NCI-H187 (cell line): ENCODE results near the gene DALRD3.
"Not testable (repeated sequence)": the region's sequence is repeated elsewhere in the genome, so short reads cannot be mapped to it uniquely, and the experiment has no call there.

Experiments used
- DNase-seq, 2 experiments: peaks; one replicate each; lab custom pipeline; 2025; lab: John Stamatoyannopoulos, UW

The DALRD3 gene

DNA sequence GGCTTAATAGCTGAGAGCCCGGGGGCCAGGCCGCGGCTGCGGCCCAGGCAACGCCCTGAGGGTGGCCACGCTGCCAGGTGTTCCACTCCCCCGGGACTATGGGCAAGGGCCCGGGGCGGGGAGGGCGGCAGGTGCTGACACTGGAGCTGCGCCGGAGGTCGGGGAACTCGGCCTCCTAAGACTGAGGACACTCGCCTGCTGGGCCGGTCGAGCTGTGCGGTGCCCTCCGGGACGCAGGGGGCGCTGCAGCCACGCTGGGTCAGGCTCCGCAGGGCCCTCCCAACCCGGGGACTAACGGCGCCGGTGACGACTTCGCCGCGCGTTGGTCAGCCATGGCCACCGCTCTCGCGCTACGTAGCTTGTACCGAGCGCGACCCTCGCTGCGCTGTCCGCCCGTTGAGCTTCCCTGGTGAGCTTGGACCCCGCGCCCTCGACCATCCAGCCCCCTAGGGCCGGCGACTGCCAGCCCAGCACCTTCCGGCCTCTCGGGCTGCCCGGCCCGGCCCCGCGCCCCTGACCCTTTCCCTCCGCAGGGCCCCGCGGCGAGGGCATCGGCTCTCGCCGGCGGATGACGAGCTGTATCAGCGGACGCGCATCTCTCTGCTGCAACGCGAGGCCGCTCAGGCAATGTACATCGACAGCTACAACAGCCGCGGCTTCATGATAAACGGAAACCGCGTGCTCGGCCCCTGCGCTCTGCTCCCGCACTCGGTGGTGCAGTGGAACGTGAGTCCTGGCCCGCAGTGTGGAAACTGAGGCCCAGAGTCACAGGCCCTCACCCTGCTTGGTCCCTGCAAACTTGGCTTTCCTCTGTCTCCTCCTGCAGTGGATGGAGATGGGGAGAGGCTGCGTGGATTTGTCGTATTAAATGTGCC is 3.7 kb upstream of the DALRD3 start, which contains the start of gene NDUFAF3:
NDUFAF3 (plus strand) TSS at position 309 of the 875 bp plus-strand sequence; CDS start at position 333, 24 bp downstream.
- DNase-seq, result peak; percentile 86 to 89

DNA sequence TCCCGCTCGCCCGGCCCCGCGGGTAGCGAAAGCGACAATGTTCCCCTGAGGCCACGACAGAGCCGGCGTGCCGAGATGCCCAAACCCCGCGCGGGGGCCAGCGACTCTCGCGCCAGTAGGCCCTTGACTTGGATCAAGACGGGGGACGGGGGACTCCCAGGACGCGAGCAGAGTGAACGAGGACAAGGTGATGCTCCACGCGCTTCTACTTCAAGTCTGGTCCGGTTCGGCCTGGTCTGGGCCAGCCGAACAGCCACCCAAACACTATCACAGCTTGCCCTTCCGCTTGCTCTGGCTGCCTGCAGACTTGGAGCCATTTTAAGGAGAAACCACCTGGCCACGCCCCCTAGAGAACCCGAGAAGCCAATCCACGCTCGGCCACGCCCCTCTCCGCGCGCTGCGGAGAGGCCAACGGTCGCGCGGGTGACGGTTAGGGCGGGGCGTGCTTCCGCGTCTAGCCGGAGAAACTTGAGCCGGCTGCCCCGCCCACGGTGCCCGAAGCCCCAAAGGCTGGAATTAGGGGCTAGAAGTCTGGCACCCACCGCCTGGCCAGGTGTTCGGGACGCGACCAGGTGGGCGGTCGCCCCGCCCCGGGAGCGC is 2.9 kb upstream of the DALRD3 start:
- peak; percentile 89 to 93 for DNase-seq

DNA sequence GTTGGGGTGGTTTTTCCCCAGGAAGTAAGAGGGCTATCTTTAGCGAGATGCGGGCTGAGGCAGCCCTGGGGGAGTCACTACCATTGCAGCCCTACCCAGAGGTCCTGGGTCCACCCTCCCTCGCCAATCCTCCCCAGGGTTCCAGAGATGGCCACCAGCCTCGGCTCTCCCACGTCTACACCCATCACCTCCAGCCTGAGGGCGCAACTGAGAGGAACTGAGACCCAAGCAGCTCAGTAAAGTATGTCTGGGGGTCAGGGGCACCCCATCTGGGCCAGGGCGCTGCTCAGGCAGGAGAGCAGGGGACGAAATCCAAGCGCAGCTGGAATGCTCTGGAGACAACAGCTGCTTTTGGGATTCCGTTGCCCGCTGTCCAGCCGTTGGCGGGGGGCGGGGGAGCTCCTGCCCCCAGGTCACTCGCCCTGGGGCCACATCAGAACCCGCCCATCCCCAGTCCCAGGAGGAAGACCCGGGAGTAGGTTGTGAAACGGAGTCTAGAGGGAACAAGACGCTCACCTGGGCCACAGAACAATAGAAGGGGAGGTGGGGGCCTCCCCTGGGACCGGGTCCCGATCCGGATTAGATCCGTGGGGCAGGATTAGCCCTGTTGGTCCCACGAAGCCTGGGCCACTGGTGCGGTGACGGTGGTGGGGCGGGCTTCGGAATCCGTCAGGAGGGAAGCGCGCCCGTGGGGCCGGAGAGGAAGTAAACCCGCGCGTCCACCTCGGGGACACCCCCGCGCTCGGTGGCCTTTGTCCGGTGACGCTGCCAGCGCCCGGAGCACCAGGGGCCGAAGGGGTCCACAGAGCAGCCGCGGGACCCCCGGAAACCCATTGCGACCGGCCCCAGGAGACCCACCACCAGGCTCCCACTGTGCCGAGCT is 2.2 kb upstream of the DALRD3 start:
- no peak for DNase-seq

DNA sequence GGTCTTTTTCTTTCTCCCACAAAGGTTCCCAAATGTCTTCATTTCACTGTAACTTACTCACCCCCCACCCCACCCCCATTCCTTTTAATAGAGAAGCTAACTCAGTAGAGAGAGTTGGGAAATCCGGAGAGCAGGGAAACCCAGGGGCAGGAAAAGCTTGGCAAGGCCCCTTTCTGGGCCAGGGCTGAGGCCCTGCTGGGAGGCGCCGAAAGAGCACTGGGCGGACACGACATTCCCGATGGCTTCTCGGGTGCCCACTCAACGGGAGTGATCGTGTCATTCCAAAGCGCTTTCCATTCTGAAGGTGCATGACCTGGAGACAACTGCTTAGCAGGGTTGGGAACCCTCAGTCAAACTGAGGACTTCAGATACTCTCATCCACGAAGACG is 1.6 kb upstream of the DALRD3 start:
- DNase-seq, result no peak

DNA sequence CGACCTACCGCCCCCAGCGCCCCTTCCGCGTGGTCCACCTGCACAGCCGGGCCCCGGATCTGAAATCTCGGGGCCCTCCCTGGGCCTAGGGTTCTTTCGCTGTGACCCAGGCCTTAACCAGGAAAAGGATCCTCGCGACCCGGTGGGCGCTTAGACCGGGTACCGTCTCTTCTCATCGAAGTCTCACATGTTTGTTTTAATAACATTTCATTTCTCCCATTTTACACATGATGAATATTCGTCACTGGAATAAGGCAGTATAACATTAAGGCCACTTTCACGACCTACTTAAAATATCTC is 277 bp upstream of the DALRD3 start:
- no peak for DNase-seq

DNA sequence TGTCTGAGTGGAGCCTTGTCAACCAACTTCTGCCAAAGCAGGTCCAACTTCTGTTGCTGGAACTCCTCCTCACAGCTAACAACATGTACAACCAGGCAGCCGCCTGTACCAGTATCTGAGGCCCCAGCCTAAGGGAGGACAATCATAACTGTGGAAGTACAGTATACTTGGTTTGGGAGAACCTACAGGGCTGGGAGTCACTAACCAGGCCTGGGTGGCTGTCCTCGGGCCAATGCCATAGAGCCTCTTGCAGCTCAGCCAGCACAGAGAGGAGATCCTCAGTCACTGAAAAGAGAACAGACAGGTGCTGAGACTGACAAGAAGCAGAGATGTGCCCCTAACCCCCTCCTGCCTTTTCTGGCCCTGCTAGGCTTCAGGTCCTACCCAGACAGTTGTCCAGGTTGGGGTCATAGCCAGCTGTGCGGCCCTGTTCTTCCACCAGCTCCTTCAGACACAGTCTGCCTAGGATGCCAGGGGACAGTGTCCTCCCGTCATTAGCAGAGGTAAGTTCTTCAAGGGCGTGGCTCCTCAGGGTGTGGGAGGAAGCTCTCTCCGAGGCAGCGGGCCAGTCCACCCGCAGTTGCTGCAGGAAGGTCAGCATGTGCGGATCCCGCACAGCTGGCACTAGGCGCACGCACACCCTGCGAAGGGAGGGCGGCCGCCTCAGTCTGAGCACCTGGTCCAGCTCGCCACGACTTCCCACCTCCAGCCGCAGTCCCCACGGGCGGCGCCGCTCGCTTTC is 980 bp downstream of the DALRD3 start:
- DNase-seq, result no peak

DNA sequence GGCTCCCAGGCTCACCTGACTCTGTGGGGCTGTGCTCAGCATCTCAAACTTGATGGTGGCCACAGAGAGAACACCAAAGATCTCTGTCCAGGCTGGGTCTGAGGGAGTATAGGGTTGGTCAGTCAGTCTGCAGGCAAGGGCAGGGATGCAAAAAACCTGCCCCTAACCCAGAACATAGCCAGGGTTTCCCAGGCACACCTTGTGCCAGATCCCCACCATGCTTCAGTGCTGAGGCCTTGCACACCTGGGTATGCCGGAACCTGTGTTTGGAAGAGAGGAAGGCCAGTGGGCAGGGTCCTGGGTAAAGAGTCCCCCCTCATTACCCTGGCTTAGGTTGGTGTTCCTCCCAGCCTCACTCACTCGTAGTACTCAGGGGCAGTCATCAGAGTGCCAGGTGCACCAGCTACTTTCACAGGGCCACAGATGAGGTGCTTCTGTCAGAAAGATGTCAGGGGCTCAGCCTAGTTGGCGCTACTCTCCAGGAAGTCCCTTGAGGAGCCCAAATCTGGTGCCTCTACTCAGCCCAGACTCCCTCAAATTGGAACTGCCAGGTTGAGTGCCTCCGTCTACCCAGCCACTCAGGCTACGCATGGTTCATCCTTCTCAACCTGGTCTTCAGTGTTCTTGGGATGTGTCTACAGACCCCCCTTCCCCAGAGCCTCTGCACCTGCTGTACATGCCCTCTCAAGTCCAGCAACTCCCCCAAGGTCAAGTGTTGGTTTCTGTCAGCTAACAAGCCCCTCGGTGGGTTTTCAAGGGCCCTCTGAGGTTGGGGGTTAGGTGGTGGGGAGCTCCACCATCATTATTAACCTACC is 1.8 kb downstream of the DALRD3 start:
- no peak for DNase-seq

DNA sequence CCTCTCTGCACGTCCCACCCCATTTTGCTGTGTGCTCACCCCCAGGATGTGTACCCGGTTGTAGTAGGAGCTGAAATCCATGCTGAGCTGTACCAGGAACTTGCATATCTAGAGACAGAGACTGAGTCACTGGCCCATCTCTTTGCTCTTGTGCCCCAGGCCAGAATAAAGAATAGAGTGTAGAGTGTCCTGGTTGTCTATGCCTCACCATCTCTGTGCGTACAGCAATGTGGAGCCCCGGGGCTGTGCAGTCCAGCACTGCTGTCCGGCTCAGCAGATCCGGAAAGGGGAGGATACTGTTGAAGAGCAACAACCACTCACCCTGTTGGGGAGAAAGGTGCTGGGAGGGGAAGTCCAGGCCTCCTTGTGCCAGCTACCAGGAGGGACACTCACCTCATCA is 2.6 kb downstream of the DALRD3 start:
- no peak for DNase-seq

DNA sequence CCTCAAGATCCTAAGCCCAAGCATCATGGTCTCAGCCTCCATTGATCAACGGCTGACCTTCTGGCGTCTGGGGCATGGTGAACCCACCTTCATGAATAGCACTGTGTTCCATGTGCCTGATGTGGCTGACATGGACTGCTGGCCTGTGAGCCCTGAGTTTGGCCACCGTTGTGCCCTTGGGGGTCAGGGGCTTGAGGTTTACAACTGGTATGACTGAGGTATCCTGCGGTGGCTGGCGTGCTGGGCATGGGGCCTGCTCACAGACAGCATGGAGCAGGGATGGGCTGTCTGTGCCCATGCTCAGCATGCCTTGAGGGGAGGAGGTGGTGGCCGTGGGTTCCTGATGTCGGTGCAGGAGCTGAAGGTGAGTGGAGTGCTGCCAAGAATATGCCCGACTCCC is 3.3 kb downstream of the DALRD3 start:
- DNase-seq, result no peak

DNA sequence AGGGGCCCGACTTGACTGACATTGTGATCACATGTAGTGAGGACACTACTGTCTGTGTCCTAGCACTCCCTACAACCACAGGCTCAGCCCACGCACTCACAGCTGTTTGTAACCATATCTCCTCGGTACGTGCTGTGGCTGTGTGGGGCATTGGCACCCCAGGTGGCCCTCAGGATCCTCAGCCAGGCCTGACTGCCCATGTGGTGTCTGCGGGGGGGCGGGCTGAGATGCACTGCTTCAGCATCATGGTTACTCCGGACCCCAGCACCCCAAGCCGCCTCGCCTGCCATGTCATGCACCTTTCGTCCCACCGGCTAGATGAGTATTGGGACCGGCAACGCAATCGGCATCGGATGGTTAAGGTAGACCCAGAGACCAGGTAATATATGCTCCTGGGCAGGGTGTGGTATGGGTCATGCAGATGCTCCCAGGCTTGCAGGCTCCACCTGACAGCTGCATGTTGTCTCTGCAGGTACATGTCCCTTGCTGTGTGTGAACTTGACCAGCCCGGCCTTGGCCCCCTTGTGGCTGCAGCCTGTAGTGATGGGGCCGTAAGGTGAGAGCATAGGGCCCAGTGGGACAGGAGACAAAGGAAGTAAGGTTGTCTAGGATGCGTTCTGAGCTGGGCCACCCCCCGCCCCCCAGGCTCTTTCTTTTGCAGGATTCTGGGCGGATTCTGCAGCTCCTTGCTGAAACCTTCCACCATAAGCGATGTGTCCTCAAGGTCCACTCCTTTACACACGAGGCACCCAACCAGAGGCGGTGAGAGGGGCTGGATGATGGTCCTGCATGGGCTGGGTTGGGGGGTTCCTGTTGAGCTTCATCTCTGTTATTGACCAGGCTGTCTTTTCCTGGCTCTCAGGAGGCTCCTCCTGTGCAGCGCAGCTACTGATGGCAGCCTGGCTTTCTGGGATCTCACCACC is 4.4 kb downstream of the DALRD3 start:
- no peak for DNase-seq

DNA sequence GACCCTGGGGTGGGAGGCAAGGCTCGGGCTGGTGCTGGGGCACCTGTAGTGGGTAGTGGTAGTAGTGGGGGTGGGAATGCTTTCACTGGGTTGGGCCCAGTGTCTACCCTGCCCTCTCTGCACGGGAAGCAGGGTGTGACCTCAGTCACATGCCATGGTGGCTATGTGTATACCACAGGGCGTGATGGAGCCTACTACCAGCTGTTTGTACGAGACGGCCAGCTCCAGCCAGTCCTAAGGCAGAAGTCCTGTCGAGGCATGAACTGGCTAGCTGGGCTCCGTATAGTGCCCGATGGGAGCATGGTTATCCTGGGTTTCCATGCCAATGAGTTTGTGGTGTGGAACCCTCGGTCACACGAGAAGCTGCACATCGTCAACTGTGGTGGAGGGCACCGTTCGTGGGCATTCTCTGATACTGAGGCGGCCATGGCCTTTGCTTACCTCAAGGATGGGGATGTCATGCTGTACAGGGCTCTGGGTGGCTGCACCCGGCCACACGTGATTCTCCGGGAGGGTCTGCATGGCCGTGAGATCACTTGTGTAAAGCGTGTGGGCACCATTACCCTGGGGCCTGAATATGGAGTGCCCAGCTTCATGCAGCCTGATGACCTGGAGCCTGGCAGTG is 5.2 kb downstream of the DALRD3 start:
- DNase-seq, result no peak

DNA sequence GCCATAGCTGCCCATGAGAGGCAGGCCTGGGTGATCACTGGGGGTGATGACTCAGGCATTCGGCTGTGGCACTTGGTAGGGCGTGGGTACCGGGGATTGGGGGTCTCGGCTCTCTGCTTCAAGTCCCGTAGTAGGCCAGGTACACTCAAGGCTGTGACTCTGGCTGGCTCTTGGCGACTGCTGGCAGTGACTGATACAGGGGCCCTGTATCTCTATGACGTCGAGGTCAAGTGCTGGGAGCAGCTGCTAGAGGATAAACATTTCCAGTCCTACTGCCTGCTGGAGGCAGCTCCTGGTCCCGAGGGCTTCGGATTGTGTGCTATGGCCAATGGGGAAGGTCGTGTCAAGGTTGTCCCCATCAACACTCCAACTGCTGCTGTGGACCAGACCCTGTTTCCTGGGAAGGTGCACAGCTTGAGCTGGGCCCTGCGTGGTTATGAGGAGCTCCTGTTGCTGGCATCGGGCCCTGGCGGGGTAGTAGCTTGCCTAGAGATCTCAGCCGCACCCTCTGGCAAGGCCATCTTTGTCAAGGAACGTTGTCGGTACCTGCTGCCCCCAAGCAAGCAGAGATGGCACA is 5.9 kb downstream of the DALRD3 start:
- no peak for DNase-seq

DNA sequence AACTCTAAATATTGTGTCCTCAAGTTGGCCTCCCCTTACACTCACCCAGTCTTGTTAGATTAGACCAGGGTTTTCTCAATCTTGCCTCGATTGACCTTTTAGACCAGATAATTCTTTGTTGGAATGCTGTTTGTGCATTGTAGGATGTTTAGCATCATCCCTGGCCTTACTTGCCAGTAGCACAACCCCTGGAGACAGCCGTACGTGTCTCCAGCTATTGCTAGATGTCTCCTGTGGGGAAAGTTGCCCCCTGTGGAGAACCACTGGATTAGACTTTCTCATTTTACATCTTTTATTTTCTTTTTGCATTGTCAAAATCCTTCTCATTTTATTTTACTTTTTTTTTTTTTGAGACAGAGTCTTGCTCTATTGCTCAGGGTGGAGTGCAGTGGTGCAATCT is 9.0 kb downstream of the DALRD3 start:
- DNase-seq, result no peak

DNA sequence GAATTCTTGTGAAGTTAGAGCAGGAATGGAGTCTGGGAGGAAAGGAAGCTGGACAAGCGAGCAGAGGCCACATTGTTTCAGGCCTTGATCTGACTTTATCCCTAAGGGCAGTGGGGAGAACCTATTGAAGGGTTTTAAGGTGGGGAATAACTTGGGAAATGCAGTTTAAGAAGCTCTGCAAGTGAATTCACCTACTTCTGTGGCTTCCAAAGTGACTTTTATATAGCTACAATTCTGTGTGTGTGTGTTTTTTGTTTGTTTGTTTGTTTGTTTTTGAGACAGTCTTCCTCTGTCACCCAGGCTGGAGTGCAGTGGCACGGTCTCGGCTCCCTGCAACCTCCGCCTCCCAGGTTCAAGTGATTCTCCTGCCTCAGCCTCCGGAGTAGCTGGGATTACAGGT is 9.8 kb downstream of the DALRD3 start:
- not testable (repeated sequence) for DNase-seq

DNA sequence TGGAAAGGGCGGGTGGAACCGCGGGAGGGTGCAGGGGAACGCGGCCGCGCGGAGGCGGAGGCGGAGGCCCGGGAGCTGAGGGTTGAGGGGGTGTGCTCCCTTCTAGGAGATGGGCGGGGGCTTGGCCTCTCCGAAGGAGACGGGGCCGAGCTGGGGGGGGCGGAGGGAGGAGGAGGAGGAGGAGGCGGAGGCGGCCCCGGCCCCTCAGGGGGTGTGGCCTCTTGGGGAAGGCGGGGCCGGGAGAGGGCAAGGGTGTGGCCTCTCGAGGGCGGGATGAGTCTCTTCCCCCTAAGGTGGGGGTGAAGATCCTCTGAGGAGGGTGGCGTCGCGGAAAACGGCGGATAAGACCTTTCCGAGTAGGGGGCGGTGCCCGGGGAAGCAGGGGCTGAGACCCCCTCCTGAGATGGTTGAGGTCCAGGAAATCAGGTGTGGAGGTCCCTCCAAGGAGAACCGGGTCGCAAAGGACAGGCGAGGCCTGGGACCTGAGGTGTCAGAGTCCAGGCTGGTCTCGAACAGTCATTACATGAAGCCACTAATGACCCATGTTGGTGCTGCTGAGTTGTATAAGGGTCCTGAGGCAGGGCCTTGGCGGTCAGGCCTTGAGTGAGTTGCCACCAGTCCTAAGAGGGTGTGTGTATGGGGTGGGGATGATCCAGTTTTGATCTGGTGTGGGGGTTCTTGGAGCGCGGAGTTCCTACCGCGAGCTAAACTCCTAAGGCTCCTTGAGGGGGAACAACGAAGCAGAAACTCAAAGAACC is 10.4 kb downstream of the DALRD3 start:
- peak; percentile 56 to 69 for DNase-seq

DNA sequence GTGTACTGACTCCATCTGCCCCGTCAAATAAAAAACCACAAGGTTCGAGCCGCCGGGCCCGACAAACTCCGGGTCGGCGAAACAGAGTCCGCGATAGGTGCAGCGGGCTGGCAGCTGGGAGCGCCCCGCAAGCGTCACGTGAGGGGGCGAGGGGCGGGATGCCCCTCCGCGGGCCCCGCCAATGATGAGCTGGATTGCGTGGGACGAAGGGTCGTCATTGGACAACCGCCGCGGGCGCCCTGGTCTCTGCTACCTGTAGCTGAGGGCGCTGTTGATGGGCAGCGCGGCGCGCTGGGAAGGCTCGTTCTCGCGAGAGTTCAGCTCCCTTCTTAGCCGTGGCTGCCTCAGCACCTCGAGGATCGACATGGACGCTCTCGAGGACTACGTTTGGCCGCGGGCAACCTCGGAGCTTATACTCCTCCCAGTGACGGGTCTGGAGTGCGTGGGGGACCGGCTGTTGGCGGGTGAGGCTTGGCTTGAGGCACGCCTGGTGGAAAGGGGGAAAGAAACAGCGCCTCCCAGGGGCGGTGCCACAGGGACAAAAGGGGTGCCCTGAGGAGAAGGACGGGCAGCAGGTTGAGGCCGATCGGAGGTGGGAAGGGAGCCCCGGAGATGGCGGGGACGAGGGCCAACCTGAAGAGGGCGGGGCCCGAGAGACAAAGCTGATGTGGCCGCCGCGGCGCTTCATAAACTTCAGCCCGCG is 11.2 kb downstream of the DALRD3 start, which contains the start of gene WDR6:
WDR6 (plus strand) TSS at position 324 of the 703 bp plus-strand sequence; CDS start at position 365, 41 bp downstream.
- peak; percentile 72 to 81 for DNase-seq

DNA sequence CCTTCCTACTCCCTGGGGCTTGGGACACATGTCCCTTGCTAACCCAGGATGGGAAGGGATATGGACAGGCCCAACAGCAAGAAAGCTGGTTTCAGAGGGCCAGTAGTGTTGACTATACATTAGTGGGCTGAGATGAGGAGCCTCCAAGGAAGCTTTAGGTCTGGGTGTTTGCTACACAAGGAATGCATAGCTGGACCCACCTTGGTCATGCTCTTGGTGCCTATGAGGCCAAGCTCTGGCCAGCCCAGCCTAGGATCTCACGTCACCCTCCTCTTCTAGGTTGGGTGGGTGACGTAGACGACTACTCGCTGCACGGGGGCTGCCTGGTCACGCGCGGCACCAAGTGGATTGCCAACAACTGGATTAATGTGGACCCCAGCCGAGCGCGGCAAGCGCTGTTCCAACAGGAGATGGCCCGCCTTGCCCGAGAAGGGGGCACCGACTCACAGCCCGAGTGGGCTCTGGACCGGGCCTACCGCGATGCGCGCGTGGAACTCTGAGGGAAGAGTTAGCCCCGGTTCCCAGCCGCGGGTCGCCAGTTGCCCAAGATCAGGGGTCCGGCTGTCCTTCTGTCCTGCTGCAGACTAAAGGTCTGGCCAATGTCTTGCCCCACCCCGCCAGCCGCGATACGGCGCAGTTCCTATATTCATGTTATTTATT is 11.8 kb downstream of the DALRD3 start:
- DNase-seq, result no peak
